SIG-M5 treated with dmso at 0.1 percent for 504 hours (cell line): ENCODE results near the gene ELOVL6.

Experiments used
- DNase-seq: peaks from one replicate; lab custom pipeline; 2025; ENCODE audit not compliant: unreplicated experiment; lab: John Stamatoyannopoulos, UW

The ELOVL6 gene

DNA sequence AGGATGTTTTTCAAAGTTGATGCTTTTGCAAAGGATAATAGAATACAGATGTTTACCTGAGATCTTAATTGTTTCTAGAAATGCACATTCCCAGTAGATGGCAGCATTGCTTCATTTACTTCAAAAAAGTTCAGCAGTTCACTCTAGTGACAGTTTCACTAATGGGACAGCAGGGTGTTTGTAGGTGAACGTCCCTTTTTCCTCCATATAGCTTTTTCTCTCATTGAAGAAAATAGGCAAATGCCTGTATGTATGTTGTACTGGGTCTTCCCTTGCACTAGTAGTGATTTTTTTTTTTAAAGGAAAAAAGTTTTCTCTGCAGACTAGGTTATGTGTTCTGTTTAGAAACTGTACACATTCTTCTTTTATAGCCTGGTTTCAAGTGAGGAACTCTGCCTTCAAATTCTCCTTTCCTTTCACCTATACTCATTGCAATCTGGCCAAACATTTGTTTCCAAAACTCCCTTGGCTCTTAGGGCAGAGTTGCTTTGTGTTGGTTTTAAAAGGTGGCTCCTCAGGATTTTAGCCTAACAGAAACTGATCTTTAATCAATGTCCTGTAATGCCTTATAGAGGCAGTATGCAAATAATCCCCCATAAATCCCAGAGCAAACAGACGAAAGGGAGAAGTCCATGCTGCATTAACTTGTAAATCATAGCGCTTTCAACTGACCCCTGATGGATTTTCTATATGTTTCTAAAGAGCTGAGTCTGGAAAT lies 199.4 kb downstream of the ELOVL6 start:
- DNase-seq: peak; percentile 70

- DNase-seq: peak; percentile 49
Observed at GRCh38 chr4:109996526-109996925, 201.9 kb downstream of the ELOVL6 start.
